Central memory CD8-positive, alpha-beta T cell (primary cell): Measurements from ENCODE around the gene C19orf81.
"Not testable (repeated sequence)": the region's sequence is repeated elsewhere in the genome, so short reads cannot be mapped to it uniquely, and the experiment has no call there.

Experiments used
- ATAC-seq: fragments of 150-1000 bp; cut with Tn5 transposase; replicated peaks from 2 replicates; pipeline ENCODE4 v1.10.0; 2022; ENCODE audit warnings: mild to moderate bottlenecking, moderate FRiP score, moderate number of reproducible peaks; ENCODE audit not compliant: poor library complexity, severe bottlenecking; ENCODE audit errors: extremely low read depth
- DNase-seq, 2 donors: peaks; one replicate each; pipeline ENCODE4 v3.0.0; 2021; ENCODE audit warnings: low spot score in 2 of 2
- H3K27ac Mint-ChIP-seq: one replicate; pipeline ENCODE4 v1.8.0; 2022; ENCODE audit warnings: low read depth, mild to moderate bottlenecking, moderate library complexity, mixed read lengths
- H3K27me3 Mint-ChIP-seq: one replicate; pipeline ENCODE4 v1.8.0; 2022; ENCODE audit warnings: mixed read lengths
- H3K36me3 Mint-ChIP-seq: one replicate; pipeline ENCODE4 v1.8.0; 2022; ENCODE audit warnings: mild to moderate bottlenecking, moderate library complexity, mixed read lengths; ENCODE audit not compliant: insufficient read depth
- H3K4me1 Mint-ChIP-seq: one replicate; pipeline ENCODE4 v1.8.0; 2022; ENCODE audit warnings: mixed read lengths
- H3K4me3 Mint-ChIP-seq: one replicate; pipeline ENCODE4 v1.8.0; 2022; ENCODE audit warnings: mild to moderate bottlenecking, moderate library complexity, mixed read lengths
- H3K9me3 Mint-ChIP-seq: one replicate; pipeline ENCODE4 v1.8.0; 2022; ENCODE audit warnings: mixed read lengths

Gene C19orf81

GRCh38 chr19:50649433-50650391 is at the start of gene C19orf81:
Gene C19orf81 (plus strand): TSS chr19:50649445. CDS start chr19:50649445, 0 bp downstream.
- no peak for ATAC-seq
- H3K27me3 Mint-ChIP-seq = peaks cover 47% of the 10 kb centered on the region
- H3K36me3 Mint-ChIP-seq = no peaks in the 10 kb centered on the region
- no peak for DNase-seq
- no peak within 1 kb of the TSS for H3K4me3 Mint-ChIP-seq
- H3K4me1 Mint-ChIP-seq = no peaks in the 10 kb centered on the region
- H3K9me3 Mint-ChIP-seq = peaks cover 3% of the 10 kb centered on the region
- peak within 1 kb of the TSS; percentile 62 for H3K27ac Mint-ChIP-seq

GRCh38 chr19:50601407-50602088 is 47.7 kb upstream of the C19orf81 start:
- H3K27ac Mint-ChIP-seq = no peak overlapping the region
- H3K27me3 Mint-ChIP-seq = peaks cover 49% of the 10 kb centered on the region
- H3K9me3 Mint-ChIP-seq = no peaks in the 10 kb centered on the region
- H3K4me3 Mint-ChIP-seq = no peak overlapping the region
- no peaks in the 10 kb centered on the region for H3K36me3 Mint-ChIP-seq
- DNase-seq = no peak
- no peaks in the 10 kb centered on the region for H3K4me1 Mint-ChIP-seq
- no peak for ATAC-seq

- no peaks in the 10 kb centered on the region for H3K4me1 Mint-ChIP-seq
- peaks cover 54% of the 10 kb centered on the region for H3K27me3 Mint-ChIP-seq
- peaks cover under 1% of the 10 kb centered on the region for H3K9me3 Mint-ChIP-seq
- ATAC-seq = no peak
- DNase-seq = no peak
- H3K27ac Mint-ChIP-seq = no peak overlapping the region
- no peak overlapping the region for H3K4me3 Mint-ChIP-seq
- no peaks in the 10 kb centered on the region for H3K36me3 Mint-ChIP-seq
Measured at GRCh38 chr19:50602089-50602422, 47.2 kb upstream of the C19orf81 start.

GRCh38 chr19:50602496-50602895 is 46.7 kb upstream of the C19orf81 start:
- Mint-ChIP-seq H3K27me3 (peaks cover 59% of the 10 kb centered on the region), H3K27ac (no peak overlapping the region), H3K4me1 (peaks cover 3% of the 10 kb centered on the region), H3K4me3 (no peak overlapping the region), H3K9me3 (peaks cover 5% of the 10 kb centered on the region), H3K36me3 (no peaks in the 10 kb centered on the region)
- ATAC-seq (no peak), DNase-seq (no peak)

GRCh38 chr19:50602935-50603334 is 46.3 kb upstream of the C19orf81 start:
- Mint-ChIP-seq H3K4me3 (no peak overlapping the region), H3K27me3 (peaks cover 63% of the 10 kb centered on the region), H3K4me1 (peaks cover 7% of the 10 kb centered on the region), H3K27ac (no peak overlapping the region), H3K9me3 (peaks cover 7% of the 10 kb centered on the region), H3K36me3 (no peaks in the 10 kb centered on the region)
- ATAC-seq = no peak
- no peak for DNase-seq

GRCh38 chr19:50604264-50605073 is 44.8 kb upstream of the C19orf81 start:
- not testable (repeated sequence) for H3K27ac Mint-ChIP-seq, ATAC-seq, H3K9me3 Mint-ChIP-seq, H3K36me3 Mint-ChIP-seq, DNase-seq, H3K4me3 Mint-ChIP-seq
- H3K27me3 Mint-ChIP-seq = peaks cover 69% of the 10 kb centered on the region
- H3K4me1 Mint-ChIP-seq = peaks cover 12% of the 10 kb centered on the region

- not testable (repeated sequence) for H3K4me3 Mint-ChIP-seq, ATAC-seq, H3K27ac Mint-ChIP-seq, H3K9me3 Mint-ChIP-seq, DNase-seq, H3K36me3 Mint-ChIP-seq
- Mint-ChIP-seq H3K4me1 (peaks cover 12% of the 10 kb centered on the region), H3K27me3 (peaks cover 54% of the 10 kb centered on the region)
Measured at GRCh38 chr19:50606059-50606836, 43.0 kb upstream of the C19orf81 start.

- no peak for ATAC-seq
- DNase-seq = no peak
- peaks cover 7% of the 10 kb centered on the region for H3K9me3 Mint-ChIP-seq
- H3K36me3 Mint-ChIP-seq = peaks cover 1% of the 10 kb centered on the region
- no peak overlapping the region for H3K27ac Mint-ChIP-seq
- H3K4me3 Mint-ChIP-seq = no peak overlapping the region
- peaks cover 12% of the 10 kb centered on the region for H3K4me1 Mint-ChIP-seq
- peaks cover 43% of the 10 kb centered on the region for H3K27me3 Mint-ChIP-seq
Measured at GRCh38 chr19:50607388-50607787, 41.9 kb upstream of the C19orf81 start.

GRCh38 chr19:50607874-50608785 is 41.1 kb upstream of the C19orf81 start:
- DNase-seq (peak; percentile 20 to 27), ATAC-seq (peak; percentile 40)
- Mint-ChIP-seq H3K27ac (no peak overlapping the region), H3K36me3 (peaks cover 1% of the 10 kb centered on the region), H3K27me3 (peaks cover 36% of the 10 kb centered on the region), H3K9me3 (peaks cover 7% of the 10 kb centered on the region), H3K4me3 (no peak overlapping the region), H3K4me1 (peaks cover 12% of the 10 kb centered on the region)

- not testable (repeated sequence) for H3K36me3 Mint-ChIP-seq, H3K4me1 Mint-ChIP-seq, H3K4me3 Mint-ChIP-seq, H3K27ac Mint-ChIP-seq, DNase-seq, H3K27me3 Mint-ChIP-seq, ATAC-seq, H3K9me3 Mint-ChIP-seq
Measured at GRCh38 chr19:50612504-50613404, 36.5 kb upstream of the C19orf81 start.
